GM12874 (cell line): Measurements from ENCODE around the gene RUNX2.

Source experiments
- CTCF ChIP-seq: IDR thresholded peaks from 2 replicates; pipeline ENCODE4 v1.5.1; 2011; ENCODE audit warnings: low read depth, mild to moderate bottlenecking, control low read depth, low read length, moderate library complexity; ENCODE audit not compliant: insufficient read depth

Gene RUNX2

GRCh38 chr6:45635284-45635867 is 307.2 kb downstream of the RUNX2 start:
- TF ChIP-seq CTCF: no peak

GRCh38 chr6:45637056-45637455 is 308.9 kb downstream of the RUNX2 start:
- TF ChIP-seq CTCF: no peak

- TF ChIP-seq CTCF: no peak
Measured at GRCh38 chr6:45637611-45638257, 309.6 kb downstream of the RUNX2 start.

GRCh38 chr6:45640081-45640491 is 312.0 kb downstream of the RUNX2 start:
- TF ChIP-seq CTCF: no peak

GRCh38 chr6:45640811-45641210 is 312.7 kb downstream of the RUNX2 start:
- no peak for TF ChIP-seq CTCF

GRCh38 chr6:45642331-45643125 is 314.4 kb downstream of the RUNX2 start:
- TF ChIP-seq CTCF: no peak

GRCh38 chr6:45643126-45643525 is 315.0 kb downstream of the RUNX2 start:
- TF ChIP-seq CTCF: no peak
